Esophagus muscularis mucosa (tissue), 4 donors: ENCODE data around the gene CDX1.

ENCODE experiments used
- CTCF ChIP-seq, 3 experiments: fragments of 200-600 bp in 2 of 3; fragments of 450-650 bp in 1 of 3; sonication (generic) in 2 of 3; IDR thresholded peaks; one replicate each; pipeline ENCODE4 v1.5.1; 2017 to 2019; ENCODE audit warnings: antibody characterized with exemption in 3 of 3, mild to moderate bottlenecking in 2 of 3, moderate library complexity in 1 of 3
- EP300 ChIP-seq: sonication (generic); formaldehyde crosslinking; IDR thresholded peaks from one replicate; pipeline ENCODE4 v1.6.1; 2017; ENCODE audit warnings: antibody characterized with exemption
- POLR2A ChIP-seq: fragments of 450-650 bp; IDR thresholded peaks from one replicate; pipeline ENCODE4 v1.6.1; 2017; ENCODE audit warnings: antibody characterized with exemption, moderate library complexity, mild to moderate bottlenecking, low read depth
- POLR2AphosphoS5 ChIP-seq, 2 donors: sonication (generic); formaldehyde crosslinking; IDR thresholded peaks; one replicate each; pipeline ENCODE4 v1.6.1; 2017; ENCODE audit warnings: antibody characterized with exemption in 2 of 2

DNA sequence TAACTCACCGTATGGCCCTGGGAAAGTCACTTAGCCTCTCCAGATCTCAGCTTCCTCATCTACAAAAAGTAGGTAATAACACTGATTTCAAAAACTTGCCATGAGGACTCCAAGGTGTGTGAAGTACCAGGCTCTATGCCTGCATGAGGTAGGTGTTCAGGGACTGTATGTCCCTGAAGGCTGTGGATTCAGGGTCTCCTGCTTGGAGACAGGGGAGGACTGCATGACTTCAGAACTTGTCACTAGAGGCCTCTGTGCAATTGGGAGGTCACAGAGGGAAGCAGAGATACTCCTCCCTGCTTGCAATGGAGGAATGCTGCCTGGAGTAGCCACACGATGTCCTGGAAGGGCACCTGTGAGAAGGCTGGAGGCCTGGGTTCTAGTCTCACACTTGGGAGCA is 13.1 kb upstream of the CDX1 start:
- TF ChIP-seq CTCF (IDR thresholded peaks at IDR 0.05), result no peak
- no peak for TF ChIP-seq POLR2A
- no peak for TF ChIP-seq EP300
- TF ChIP-seq POLR2AphosphoS5 (IDR thresholded peaks at IDR 0.05), result no peak
